KMS-11 (cell line): ENCODE results near the gene CD151.

Source experiments
- H2AFZ ChIP-seq: fragments of 200-600 bp; sonication (generic); 2 replicates; pipeline ENCODE4 v1.6.1; 2016; ENCODE audit warnings: antibody characterized with exemption, mixed run types, low read depth
- H3K27ac ChIP-seq: fragments of 200-600 bp; sonication (generic); 2 replicates; pipeline ENCODE4 v1.6.1; 2016; ENCODE audit warnings: mild to moderate bottlenecking, mixed run types
- H3K27me3 ChIP-seq: fragments of 200-600 bp; sonication (generic); 2 replicates; pipeline ENCODE4 v1.6.1; 2017; ENCODE audit warnings: mild to moderate bottlenecking, low read depth, mixed run types, moderate library complexity; ENCODE audit not compliant: insufficient read depth
- H3K36me3 ChIP-seq: fragments of 200-600 bp; sonication (generic); 2 replicates; pipeline ENCODE4 v1.6.1; 2017; ENCODE audit warnings: mild to moderate bottlenecking, mixed run types; ENCODE audit not compliant: insufficient read depth
- H3K4me1 ChIP-seq: fragments of 200-600 bp; sonication (generic); 2 replicates; pipeline ENCODE4 v1.6.1; 2016; ENCODE audit warnings: mild to moderate bottlenecking, low read depth, mixed run types; ENCODE audit not compliant: poor library complexity, severe bottlenecking
- H3K4me2 ChIP-seq: fragments of 200-600 bp; sonication (generic); 2 replicates; pipeline ENCODE4 v1.7.0; 2016; ENCODE audit warnings: mild to moderate bottlenecking, mixed run types
- H3K4me3 ChIP-seq: fragments of 200-600 bp; sonication (generic); IDR thresholded peaks from 2 replicates; pipeline ENCODE4 v1.6.1; 2017; ENCODE audit warnings: low read depth, low read length, mixed read lengths; ENCODE audit not compliant: insufficient read depth
- H3K79me2 ChIP-seq: fragments of 200-600 bp; sonication (generic); 2 replicates; pipeline ENCODE4 v1.6.1; 2016; ENCODE audit warnings: low read depth, mixed run types; ENCODE audit not compliant: insufficient read depth
- H3K9ac ChIP-seq: fragments of 200-600 bp; sonication (generic); 2 replicates; pipeline ENCODE4 v1.6.1; 2016; ENCODE audit warnings: mild to moderate bottlenecking, mixed run types
- H4K20me1 ChIP-seq: fragments of 200-600 bp; sonication (generic); 2 replicates; pipeline ENCODE4 v1.6.1; 2016; ENCODE audit warnings: mild to moderate bottlenecking, mixed run types; ENCODE audit not compliant: insufficient read depth
- CTCF ChIP-seq: fragments of 200-600 bp; sonication (generic); conservative IDR thresholded peaks from 2 replicates; pipeline ENCODE4 v1.6.1; 2017; ENCODE audit warnings: low read depth, mild to moderate bottlenecking, antibody characterized with exemption, low read length, moderate library complexity, mixed read lengths

CD151 gene

GRCh38 chr11:868802-869201, 36.0 kb downstream of the CD151 start:
- no peak overlapping the region for H3K4me3 ChIP-seq
- no peaks in the 10 kb centered on the region for H3K27me3 ChIP-seq
- no peak overlapping the region for H2AFZ ChIP-seq
- H3K79me2 ChIP-seq: no peaks in the 10 kb centered on the region
- no peak overlapping the region for H3K9ac ChIP-seq
- H4K20me1 ChIP-seq: no peaks in the 10 kb centered on the region
- H3K27ac ChIP-seq: no peak overlapping the region
- no peaks in the 10 kb centered on the region for H3K36me3 ChIP-seq
- no peaks in the 10 kb centered on the region for H3K4me1 ChIP-seq
- TF ChIP-seq CTCF: no peak
- H3K4me2 ChIP-seq: no peak overlapping the region

GRCh38 chr11:869399-870126, 36.8 kb downstream of the CD151 start:
- Histone ChIP-seq H3K4me2 (no peak overlapping the region), H3K27me3 (no peaks in the 10 kb centered on the region), H4K20me1 (no peaks in the 10 kb centered on the region), H3K79me2 (no peaks in the 10 kb centered on the region), H3K4me1 (no peaks in the 10 kb centered on the region), H3K27ac (no peak overlapping the region), H3K9ac (no peak overlapping the region), H3K4me3 (no peak overlapping the region), H3K36me3 (no peaks in the 10 kb centered on the region), H2AFZ (no peak overlapping the region)
- TF ChIP-seq CTCF: no peak

GRCh38 chr11:870127-870413, 37.3 kb downstream of the CD151 start:
- no peaks in the 10 kb centered on the region for H3K36me3 ChIP-seq
- no peak overlapping the region for H3K4me3 ChIP-seq
- no peak for TF ChIP-seq CTCF
- H3K79me2 ChIP-seq: no peaks in the 10 kb centered on the region
- H3K4me2 ChIP-seq: no peak overlapping the region
- H3K4me1 ChIP-seq: no peaks in the 10 kb centered on the region
- no peaks in the 10 kb centered on the region for H3K27me3 ChIP-seq
- no peak overlapping the region for H3K27ac ChIP-seq
- H2AFZ ChIP-seq: no peak overlapping the region
- no peak overlapping the region for H3K9ac ChIP-seq
- no peaks in the 10 kb centered on the region for H4K20me1 ChIP-seq

- H3K36me3 ChIP-seq: no peaks in the 10 kb centered on the region
- TF ChIP-seq CTCF: no peak
Observed at GRCh38 chr11:870418-870817, 37.7 kb downstream of the CD151 start.

More at GRCh38 chr11:870418-870817, 37.7 kb downstream of the CD151 start:
- Histone ChIP-seq H3K4me2 (no peak overlapping the region), H3K9ac (no peak overlapping the region), H3K4me1 (no peaks in the 10 kb centered on the region), H2AFZ (no peak overlapping the region), H3K4me3 (no peak overlapping the region), H3K79me2 (no peaks in the 10 kb centered on the region), H3K27ac (no peak overlapping the region), H4K20me1 (no peaks in the 10 kb centered on the region), H3K27me3 (no peaks in the 10 kb centered on the region)
